HepG2 (cell line): ENCODE measurements around the gene YPEL3. TPM values are rescaled to one million over a fixed set of nuclear protein-coding genes. Genes with fewer than 3 reads are reported as not detected.
A peak's percentile ranks its signal among the peaks of the same experiment; 100 is the strongest.

Experiments
- ATF4 ChIP-seq, 2 experiments: fragments of 450-650 bp in 1 of 2; sonication (generic) in 1 of 2; formaldehyde crosslinking; IDR thresholded peaks; 2 replicates each; pipeline versions ENCODE4 v1.5.0 to v1.8.0; 2020 to 2022; ENCODE audit warnings: mild to moderate bottlenecking in 1 of 2, missing genetic modification reagents in 1 of 2
- BHLHE40 ChIP-seq: IDR thresholded peaks from 2 replicates; pipeline ENCODE4 v1.6.1; 2011; ENCODE audit warnings: low read length, improper control_type of control experiment
- HNF1A ChIP-seq, 2 experiments: sonication (generic) in 1 of 2; formaldehyde crosslinking in 1 of 2; IDR thresholded peaks; 2 replicates each; pipeline versions ENCODE4 v1.4.0 to v1.6.1; 2016 to 2020; ENCODE audit warnings: borderline replicate concordance in 1 of 2, low read depth in 1 of 2, mild to moderate bottlenecking in 1 of 2, missing genetic modification reagents in 1 of 2
- HOMEZ ChIP-seq: IDR thresholded peaks from 2 replicates; pipeline ENCODE4 v1.6.1; 2016; ENCODE audit warnings: low read depth
- KLF6 ChIP-seq: IDR thresholded peaks from 2 replicates; pipeline ENCODE4 v1.8.0; 2016; ENCODE audit warnings: missing biosample characterization, missing genetic modification reagents
- MXI1 ChIP-seq: IDR thresholded peaks from 3 replicates; pipeline ENCODE4 v1.6.1; 2012; ENCODE audit warnings: low read depth, low read length, inconsistent platforms, borderline replicate concordance
- PAF1 ChIP-seq: IDR thresholded peaks from 2 replicates; pipeline ENCODE4 v1.6.1; 2016; ENCODE audit warnings: missing genetic modification reagents, missing compliant biosample characterization
- PATZ1 ChIP-seq: sonication (generic); formaldehyde crosslinking; IDR thresholded peaks from 2 replicates; pipeline ENCODE4 v1.4.0; 2020; ENCODE audit warnings: missing genetic modification reagents
- PHF20 ChIP-seq: sonication (generic); formaldehyde crosslinking; IDR thresholded peaks from 2 replicates; pipeline ENCODE4 v1.5.0; 2020; ENCODE audit warnings: mild to moderate bottlenecking, missing genetic modification reagents
- TEF ChIP-seq: sonication (generic); formaldehyde crosslinking; IDR thresholded peaks from 2 replicates; pipeline ENCODE4 v1.5.0; 2020; ENCODE audit warnings: missing genetic modification reagents
- TOPORS ChIP-seq: sonication (generic); formaldehyde crosslinking; IDR thresholded peaks from 2 replicates; pipeline ENCODE4 v1.8.0; 2023; ENCODE audit warnings: mild to moderate bottlenecking, missing genetic modification reagents
- ZNF124 ChIP-seq: sonication (generic); formaldehyde crosslinking; IDR thresholded peaks from 2 replicates; pipeline ENCODE4 v1.4.0; 2020; ENCODE audit warnings: missing genetic modification reagents
- ZNF543 ChIP-seq: sonication (generic); formaldehyde crosslinking; IDR thresholded peaks from 2 replicates; pipeline ENCODE4 v1.4.0; 2020; ENCODE audit warnings: mild to moderate bottlenecking, missing genetic modification reagents
- ZNF597 ChIP-seq: sonication (generic); formaldehyde crosslinking; IDR thresholded peaks from 2 replicates; pipeline ENCODE4 v1.5.0; 2020; ENCODE audit warnings: missing genetic modification reagents
- ZNF598 ChIP-seq: sonication (generic); formaldehyde crosslinking; IDR thresholded peaks from 2 replicates; pipeline ENCODE4 v1.5.1; 2020; ENCODE audit warnings: mild to moderate bottlenecking, missing genetic modification reagents, borderline replicate concordance
- ZSCAN29 ChIP-seq: sonication (generic); formaldehyde crosslinking; conservative IDR thresholded peaks from 2 replicates; pipeline ENCODE4 v1.4.0; 2020; ENCODE audit warnings: mild to moderate bottlenecking, missing genetic modification reagents
- polyA plus RNA-seq, 8 experiments: library from polyadenylated mRNA; depleted of rRNA in 3 of 8; stranded (reverse) in 7 of 8; unstranded in 1 of 8; fragments of >200 nt; fragmentation: Illumina TruSeq in 4 of 8; extraction: Trizol in 4 of 8; gene quantifications; 2 replicates each; pipeline versions ENCODE4 v1.2.1 to v1.2.3, GENCODE V29; 2011 to 2016; ENCODE audit warnings: low read depth in 4 of 8, missing spikeins in 1 of 8, mixed read lengths in 1 of 8; ENCODE audit not compliant: insufficient read depth in 1 of 8
- total RNA-seq, 5 experiments: library from RNA; depleted of rRNA; stranded (reverse); fragments of >200 nt; fragmentation: Illumina TruSeq; extraction: Trizol; gene quantifications; 2 replicates each; pipeline ENCODE4 v1.2.3, GENCODE V29; 2016; ENCODE audit warnings: low read depth in 1 of 5

The YPEL3 gene
- total and polyA plus RNA-seq, 2 of the 13 experiments (the other 11 are each of a cell fraction or from before 2014, with no cell fraction given) = 5.4 to 47.0 TPM

GRCh38 chr16:30091474-30092372 is 4.3 kb downstream of the YPEL3 start, which contains the start of gene TBX6 (continued):
- TF ChIP-seq BHLHE40 = peak; percentile 23
- 0 out of 2 replicates have a peak, but pooled peaks have one; percentile 29 for TF ChIP-seq KLF6
- 0 out of 2 replicates have a peak, but pooled peaks have one; percentile 5 for TF ChIP-seq TOPORS (CRISPR knock-in tag)
- peak; percentile 98; the same call in 1 of the 2 replicates for TF ChIP-seq ZNF597
- peak; percentile 100 for TF ChIP-seq ZSCAN29
- peak; percentile 26; the same call in 1 of the 2 replicates for TF ChIP-seq PAF1 (CRISPR knock-in tag)
- peak; percentile 36; the same call in 1 of the 2 replicates for TF ChIP-seq HOMEZ (CRISPR knock-in tag)
- no peak for TF ChIP-seq ATF4 (CRISPR knock-in tag; IDR thresholded peaks at IDR 0.05)
- peak; percentile 73 for TF ChIP-seq ZNF543 (CRISPR knock-in tag)
- peak; percentile 73 for TF ChIP-seq PATZ1 (CRISPR knock-in tag)
- TF ChIP-seq PHF20 (CRISPR knock-in tag) = no peak; the same call in 1 of the 2 replicates
- no peak for TF ChIP-seq HNF1A (IDR thresholded peaks at IDR 0.05; ENCODE audit: low read depth)
- TF ChIP-seq HNF1A (CRISPR knock-in tag; IDR thresholded peaks at IDR 0.05; ENCODE audit: borderline replicate concordance) = no peak
- peak; percentile 82; the same call in 1 of the 2 replicates for TF ChIP-seq ZNF598 (CRISPR knock-in tag)
- peak; percentile 79; the same call in 1 of the 3 replicates for TF ChIP-seq MXI1
- peak; percentile 52; the same call in 1 of the 2 replicates for TF ChIP-seq ZNF124 (CRISPR knock-in tag)
- TF ChIP-seq TEF (CRISPR knock-in tag) = no peak
